K562 (cell line): ENCODE measurements around the gene CYBB. TPM values are rescaled to one million over a fixed set of nuclear protein-coding genes. Genes with fewer than 3 reads are reported as not detected.

Experiments used
- ATAC-seq: fragments of 200-7000 bp; cut with Tn5 transposase; 3 replicates; pipeline ENCODE4 v1.9.1; 2020; ENCODE audit warnings: moderate library complexity
- BruUV-seq: library from RNA; stranded (reverse); fragments of 400-500 nt; replicated peaks from 2 replicates; lab custom pipeline; 2021; lab: Mats Ljungman, UMichigan
- CTCF ChIA-PET: fragments of 300-600 bp; formaldehyde crosslinking; extraction: SDS; loops from one replicate; lab custom pipeline; 2021; ENCODE audit warnings: low intra/inter-chr PET ratio; lab: Yijun Ruan, JAX
- POLR2A ChIA-PET: fragments of 300-600, 350-650 bp; sonication (Branson Sonifier 250); formaldehyde crosslinking; extraction: SDS; loops from one replicate; lab custom pipeline; 2021; ENCODE audit warnings: antibody characterized with exemption, inconsistent platforms; lab: Yijun Ruan, JAX
- DNase-seq, 4 experiments: peaks; one replicate each; pipeline versions ENCODE4 v3.0.0 to v3.0.0-alpha.2; 2011 to 2018; ENCODE audit warnings: low spot score in 3 of 4, mixed read lengths in 3 of 4; ENCODE audit errors: extremely low read depth in 1 of 4
- FAIRE-seq: peaks from 2 replicates; lab custom pipeline; 2011; peaks lifted over from hg19 to GRCh38; lab: Jason Lieb, UNC
- H2AFZ ChIP-seq: 2 replicates; pipeline ENCODE4 v1.6.0; 2011; ENCODE audit warnings: low read depth, low read length, control low read depth, inconsistent platforms
- H3K27ac ChIP-seq: fragments of 200-600 bp; 3 replicates; pipeline ENCODE4 v1.8.0; 2011; ENCODE audit warnings: low read depth, mild to moderate bottlenecking, control low read depth, inconsistent platforms, low read length, moderate library complexity, mixed read lengths; ENCODE audit errors: extremely low read depth
- H3K27me3 ChIP-seq, 2 experiments: fragments of 300-600 bp in 1 of 2; 2 replicates in 1 of 2; 3 replicates in 1 of 2; pipeline versions ENCODE4 v1.6.0 to v1.8.0; 2011; ENCODE audit warnings: inconsistent platforms in 2 of 2, low read length in 2 of 2, mild to moderate bottlenecking in 1 of 2, mixed read lengths in 1 of 2, moderate library complexity in 1 of 2; ENCODE audit not compliant: control insufficient read depth in 2 of 2, insufficient read depth in 2 of 2
- H3K36me3 ChIP-seq: fragments of 300-600 bp; 3 replicates; pipeline ENCODE4 v1.8.0; 2011; ENCODE audit warnings: mild to moderate bottlenecking, low read length, inconsistent platforms; ENCODE audit not compliant: control insufficient read depth, insufficient read depth
- H3K4me1 ChIP-seq, 2 experiments: fragments of 200-600 bp in 1 of 2; replicated peaks in 1 of 2; 2 replicates in 1 of 2; 3 replicates in 1 of 2; pipeline versions ENCODE4 v1.5.1 to v1.8.0; 2011; ENCODE audit warnings: inconsistent platforms in 2 of 2, low read length in 2 of 2, mild to moderate bottlenecking in 1 of 2, mixed read lengths in 1 of 2, moderate library complexity in 1 of 2; ENCODE audit not compliant: control insufficient read depth in 2 of 2, insufficient read depth in 2 of 2
- H3K4me2 ChIP-seq: 2 replicates; pipeline ENCODE4 v1.6.1; 2011; ENCODE audit warnings: low read length, control low read depth, inconsistent platforms, mixed read lengths; ENCODE audit not compliant: insufficient read depth
- H3K4me3 ChIP-seq: fragments of 200-600 bp; sonication (generic), shearing (Covaris generic); 2 replicates; pipeline ENCODE4 v1.5.1; 2016; ENCODE audit warnings: control low read depth, inconsistent platforms
- H3K79me2 ChIP-seq: fragments of 200-600 bp; 3 replicates; pipeline ENCODE4 v1.8.0; 2011; ENCODE audit warnings: low read length, inconsistent platforms; ENCODE audit not compliant: control insufficient read depth, insufficient read depth
- H3K9ac ChIP-seq, 2 experiments: 2 replicates each; pipeline versions ENCODE4 v1.6.0 to v1.6.1; 2011; ENCODE audit warnings: low read depth in 2 of 2, low read length in 2 of 2, control low read depth in 1 of 2, inconsistent platforms in 1 of 2, mild to moderate bottlenecking in 1 of 2, mixed read lengths in 1 of 2; ENCODE audit not compliant: insufficient read depth in 1 of 2
- H3K9me1 ChIP-seq: one replicate; pipeline ENCODE4 v1.6.0; 2011; ENCODE audit warnings: inconsistent platforms, mild to moderate bottlenecking, low read length, moderate library complexity; ENCODE audit not compliant: control insufficient read depth, insufficient read depth
- H3K9me3 ChIP-seq: replicated peaks from 2 replicates; pipeline ENCODE4 v1.5.1; 2011; ENCODE audit warnings: low read depth, low read length, inconsistent platforms; ENCODE audit not compliant: control insufficient read depth, insufficient read depth
- H4K20me1 ChIP-seq: replicated peaks from 2 replicates; pipeline ENCODE4 v1.6.1; 2011; ENCODE audit warnings: low read length, inconsistent platforms, mixed read lengths; ENCODE audit not compliant: control insufficient read depth, insufficient read depth
- ATF2 ChIP-seq: sonication (generic); formaldehyde crosslinking; IDR thresholded peaks from 2 replicates; pipeline ENCODE4 v1.8.1; 2022; ENCODE audit warnings: missing genetic modification reagents
- CHAMP1 ChIP-seq: fragments of 450-650 bp; IDR thresholded peaks from 2 replicates; pipeline ENCODE4 v1.6.1; 2016; ENCODE audit warnings: mild to moderate bottlenecking
- CHD4 ChIP-seq: fragments of 200-600 bp; sonication (generic); IDR thresholded peaks from 3 replicates; pipeline ENCODE4 v1.6.1; 2012; ENCODE audit warnings: low read depth, mild to moderate bottlenecking, mixed read lengths, low read length, inconsistent platforms; ENCODE audit not compliant: insufficient read depth, insufficient replicate concordance, poor library complexity, severe bottlenecking
- ETS2 ChIP-seq: IDR thresholded peaks from 2 replicates; pipeline ENCODE4 v1.6.1; 2016; ENCODE audit warnings: borderline replicate concordance, missing genetic modification characterization, mild to moderate bottlenecking, moderate library complexity, missing compliant biosample characterization; ENCODE audit not compliant: poor library complexity, severe bottlenecking
- HDAC1 ChIP-seq, 2 experiments: fragments of 450-650 bp; IDR thresholded peaks; 2 replicates each; pipeline ENCODE4 v1.6.1; 2016 to 2017; ENCODE audit warnings: inconsistent platforms in 1 of 2, mild to moderate bottlenecking in 1 of 2, moderate library complexity in 1 of 2
- HDAC2 ChIP-seq: fragments of 450-650 bp; IDR thresholded peaks from 2 replicates; pipeline ENCODE4 v1.6.1; 2016; ENCODE audit warnings: mild to moderate bottlenecking
- HDAC6 ChIP-seq: IDR thresholded peaks from 2 replicates; pipeline ENCODE4 v1.6.1; 2012; ENCODE audit warnings: low read depth, mild to moderate bottlenecking, control low read depth, inconsistent platforms, low read length, moderate library complexity
- MTA2 ChIP-seq: fragments of 450-650 bp; IDR thresholded peaks from 2 replicates; pipeline ENCODE4 v1.6.1; 2016; ENCODE audit warnings: low read depth
- POLR3G ChIP-seq: IDR thresholded peaks from 2 replicates; pipeline ENCODE4 v1.6.1; 2011; ENCODE audit not compliant: insufficient read length, insufficient replicate concordance; ENCODE audit errors: extremely low read depth
- XRCC3 ChIP-seq: fragments of 450-650 bp; IDR thresholded peaks from 2 replicates; pipeline ENCODE4 v1.6.1; 2017; ENCODE audit warnings: mild to moderate bottlenecking, moderate library complexity
- ZBTB43 ChIP-seq: sonication (generic); formaldehyde crosslinking; IDR thresholded peaks from 2 replicates; pipeline ENCODE4 v1.8.0; 2023; ENCODE audit warnings: mild to moderate bottlenecking, missing genetic modification reagents
- ZHX1 ChIP-seq: fragments of 150-350 bp; conservative IDR thresholded peaks from 2 replicates; pipeline ENCODE4 v1.6.1; 2014; ENCODE audit warnings: low read length
- ZNF253 ChIP-seq: fragments of 250-450 bp; sonication (Bioruptor Pico); conservative IDR thresholded peaks from 2 replicates; pipeline ENCODE4 v1.6.1; 2021; ENCODE audit warnings: mild to moderate bottlenecking
- ZNF764 ChIP-seq: fragments of 250-450 bp; sonication (Bioruptor Pico); IDR thresholded peaks from 2 replicates; pipeline ENCODE4 v1.4.0; 2020; ENCODE audit warnings: low read depth, mild to moderate bottlenecking, moderate library complexity
- ZNF830 ChIP-seq: fragments of 250-450 bp; sonication (Bioruptor Pico); IDR thresholded peaks from 2 replicates; pipeline ENCODE4 v1.5.0; 2021; ENCODE audit warnings: mild to moderate bottlenecking
- WGBS: fragments of 100-300 bp; shearing (Covaris generic); methylation state at CpG from one replicate; pipeline ENCODE4 v1.1.6; 2016; ENCODE audit warnings: low coverage, mixed read lengths; ENCODE audit not compliant: insufficient coverage; ENCODE audit errors: missing lambda C conversion rate; 5-methylcytosine and 5-hydroxymethylcytosine counted together
- in situ Hi-C: fragments of 300-500 bp; cut with MboI; formaldehyde crosslinking; loops from 4 replicates; pipeline ENCODE4 v1.15.0; 2018; ENCODE audit warnings: inconsistent platforms, mixed read lengths
- intact Hi-C: fragments of 100-400 bp; cut with micrococcal nuclease; formaldehyde crosslinking; loops from 2 replicates; pipeline ENCODE4 v1.14.2; 2022
- polyA plus RNA-seq, 8 experiments: library from polyadenylated mRNA; depleted of rRNA in 4 of 8; stranded (reverse) in 5 of 8; unstranded in 3 of 8; fragments of >200 nt; fragmentation: Nextera tagmentation in 2 of 8; fragmentation: Illumina TruSeq in 1 of 8; extraction: Ambion mirVana in 2 of 8; extraction: Trizol in 1 of 8; gene quantifications; 2 replicates each; pipeline versions ENCODE4 v1.2.1 to v1.2.3, GENCODE V29; 2011 to 2014; ENCODE audit warnings: inconsistent platforms in 1 of 8, missing spikeins in 1 of 8
- total RNA-seq, 7 experiments: library from RNA; depleted of rRNA in 6 of 7; stranded (reverse); fragments of >200 nt in 6 of 7; fragmentation: Illumina TruSeq in 2 of 7; extraction: Trizol in 2 of 7; gene quantifications; 2 replicates each; pipeline versions ENCODE4 v1.2.1 to v1.2.3, GENCODE V29; 2011 to 2021; ENCODE audit warnings: low replicate concordance in 1 of 7

CYBB gene
- total and polyA plus RNA-seq, 9 of the 15 experiments (the other 6 are each of a cell fraction or from before 2014, with no cell fraction given): 0.25 to 1.3 (median 0.74) TPM

GRCh38 chrX:37846141-37846540 lies 66.3 kb downstream of the CYBB start:
- FAIRE-seq: no peak
- no peaks in the 10 kb centered on the region for H3K9me3 ChIP-seq
- DNase-seq: no peak
- H3K79me2 ChIP-seq: no peaks in the 10 kb centered on the region
- H2AFZ ChIP-seq: no peak overlapping the region
- H3K27ac ChIP-seq: no peak overlapping the region
- no peaks in the 10 kb centered on the region for H3K27me3 ChIP-seq
- intact Hi-C loops (no loop called here), in situ Hi-C loops (no loop called here)
- 44% methylated on average over 3 of the region's 3 CpGs for whole genome bisulfite sequencing
- no peaks in the 10 kb centered on the region for H3K9me1 ChIP-seq
- ChIA-PET CTCF (no interaction called here), POLR2A (interaction anchor here (1.1 kb wide), 1 partner anchor 11 kb away, joined by 3 read pairs; no protein-coding TSS in a partner anchor)
- no peak overlapping the region for H3K4me3 ChIP-seq
- no TSS peak for BruUV-seq
- H3K36me3 ChIP-seq: no peaks in the 10 kb centered on the region
- no peak for ATAC-seq
- peak overlapping the region; percentile 18; the same call in 1 of the 2 replicates for H3K4me2 ChIP-seq
- peaks cover 2 to 10% of the 10 kb centered on the region in 2 experiments; a peak in 3 of 5 replicates for H3K4me1 ChIP-seq
- H4K20me1 ChIP-seq: no peaks in the 10 kb centered on the region
- H3K9ac ChIP-seq: no peak overlapping the region
- TF ChIP-seq ETS2 (tag) (no peak), HDAC1 (IDR thresholded peaks at IDR 0.05) (no peak), ATF2 (CRISPR knock-in tag) (no peak), HDAC2 (no peak), ZNF830 (CRISPR knock-in tag) (no peak), POLR3G (no peak), MTA2 (no peak), ZBTB43 (CRISPR knock-in tag) (no peak), HDAC6 (no peak), CHD4 (no peak), ZNF764 (CRISPR knock-in tag) (no peak), XRCC3 (no peak), ZHX1 (no peak), ZNF253 (CRISPR knock-in tag) (no peak), CHAMP1 (no peak)
